ENCODE measurements around the gene PIK3C3. TPM values are rescaled to one million over a fixed set of nuclear protein-coding genes. Genes with fewer than 3 reads are reported as not detected.

PIK3C3 gene
- polyA plus RNA-seq (2013, experiment 1 of 2): 55.8 TPM
- polyA plus RNA-seq (2013, experiment 2 of 2): 49.8 TPM

- H3K4me3 ChIP-seq (ENCODE audit: extremely low read depth, insufficient read depth, low read length, poor library complexity, severe bottlenecking): peak within 1 kb of the TSS; percentile 84
- peak within 1 kb of the TSS; percentile 58 for H3K27ac ChIP-seq (ENCODE audit: low read depth, low read length, severe bottlenecking)
- 1 to 3% methylated on average over 15 to 22 of the region's 38 CpGs for WGBS, 2 experiments (ENCODE audit: insufficient coverage in 2 of 2)
- H3K9me3 ChIP-seq (ENCODE audit: control insufficient read depth, low read length): no peaks in the 10 kb centered on the region
- H3K4me1 ChIP-seq (ENCODE audit: control insufficient read depth, insufficient read depth, low read length, poor library complexity, severe bottlenecking): no peaks in the 10 kb centered on the region
- peaks cover 22% of the 10 kb centered on the region for H3K36me3 ChIP-seq (ENCODE audit: control insufficient read depth, insufficient read depth, low read length)
Measured at GRCh38 chr18:41954827-41955613, at the start of gene PIK3C3. TSS of gene PIK3C3 (plus strand) at chr18:41955234. CDS start at chr18:41955292, 58 bp downstream.

GRCh38 chr18:41905786-41906527, 49.1 kb upstream of the PIK3C3 start:
- Histone ChIP-seq H3K9me3 (ENCODE audit: control insufficient read depth, low read length) (no peaks in the 10 kb centered on the region), H3K27ac (ENCODE audit: low read depth, low read length, severe bottlenecking) (no peak overlapping the region), H3K36me3 (ENCODE audit: control insufficient read depth, insufficient read depth, low read length) (no peaks in the 10 kb centered on the region), H3K4me3 (ENCODE audit: extremely low read depth, insufficient read depth, low read length, poor library complexity, severe bottlenecking) (no peak overlapping the region), H3K4me1 (ENCODE audit: control insufficient read depth, insufficient read depth, low read length, poor library complexity, severe bottlenecking) (no peaks in the 10 kb centered on the region)
- 60 to 67% methylated on average over 1 of the region's 1 CpG for WGBS, 2 experiments (ENCODE audit: insufficient coverage in 2 of 2)

- no peak overlapping the region for H3K4me3 ChIP-seq (ENCODE audit: extremely low read depth, insufficient read depth, low read length, poor library complexity, severe bottlenecking)
- no peak overlapping the region for H3K27ac ChIP-seq (ENCODE audit: low read depth, low read length, severe bottlenecking)
- H3K36me3 ChIP-seq (ENCODE audit: control insufficient read depth, insufficient read depth, low read length): no peaks in the 10 kb centered on the region
- no peaks in the 10 kb centered on the region for H3K9me3 ChIP-seq (ENCODE audit: control insufficient read depth, low read length)
- WGBS, 2 experiments (ENCODE audit: insufficient coverage in 2 of 2): 70 to 77% methylated on average over 2 to 3 of the region's 6 CpGs
- H3K4me1 ChIP-seq (ENCODE audit: control insufficient read depth, insufficient read depth, low read length, poor library complexity, severe bottlenecking): no peaks in the 10 kb centered on the region
Measured at GRCh38 chr18:41906528-41907146, 48.4 kb upstream of the PIK3C3 start.

- 71 to 96% methylated on average over 1 to 2 of the region's 3 CpGs for WGBS, 2 experiments (ENCODE audit: insufficient coverage in 2 of 2)
- no peaks in the 10 kb centered on the region for H3K36me3 ChIP-seq (ENCODE audit: control insufficient read depth, insufficient read depth, low read length)
- no peaks in the 10 kb centered on the region for H3K9me3 ChIP-seq (ENCODE audit: control insufficient read depth, low read length)
Measured at GRCh38 chr18:41917181-41917580, 37.9 kb upstream of the PIK3C3 start.

GRCh38 chr18:41921770-41922169, 33.3 kb upstream of the PIK3C3 start:
- Histone ChIP-seq H3K4me1 (ENCODE audit: control insufficient read depth, insufficient read depth, low read length, poor library complexity, severe bottlenecking) (no peaks in the 10 kb centered on the region), H3K27ac (ENCODE audit: low read depth, low read length, severe bottlenecking) (no peak overlapping the region), H3K9me3 (ENCODE audit: control insufficient read depth, low read length) (no peaks in the 10 kb centered on the region), H3K36me3 (ENCODE audit: control insufficient read depth, insufficient read depth, low read length) (no peaks in the 10 kb centered on the region), H3K4me3 (ENCODE audit: extremely low read depth, insufficient read depth, low read length, poor library complexity, severe bottlenecking) (no peak overlapping the region)
- 85 to 89% methylated on average over 5 to 6 of the region's 7 CpGs for WGBS, 2 experiments (ENCODE audit: insufficient coverage in 2 of 2)

More at GRCh38 chr18:41917181-41917580, 37.9 kb upstream of the PIK3C3 start:
- Histone ChIP-seq H3K27ac (ENCODE audit: low read depth, low read length, severe bottlenecking) (no peak overlapping the region), H3K4me3 (ENCODE audit: extremely low read depth, insufficient read depth, low read length, poor library complexity, severe bottlenecking) (no peak overlapping the region), H3K4me1 (ENCODE audit: control insufficient read depth, insufficient read depth, low read length, poor library complexity, severe bottlenecking) (no peaks in the 10 kb centered on the region)

GRCh38 chr18:41922176-41922575, 32.9 kb upstream of the PIK3C3 start:
- no peaks in the 10 kb centered on the region for H3K36me3 ChIP-seq (ENCODE audit: control insufficient read depth, insufficient read depth, low read length)
- H3K9me3 ChIP-seq (ENCODE audit: control insufficient read depth, low read length): no peaks in the 10 kb centered on the region
- no peak overlapping the region for H3K27ac ChIP-seq (ENCODE audit: low read depth, low read length, severe bottlenecking)
- WGBS, 2 experiments (ENCODE audit: insufficient coverage in 2 of 2): 80 to 90% methylated on average over 1 to 2 of the region's 5 CpGs
- H3K4me1 ChIP-seq (ENCODE audit: control insufficient read depth, insufficient read depth, low read length, poor library complexity, severe bottlenecking): no peaks in the 10 kb centered on the region
- no peak overlapping the region for H3K4me3 ChIP-seq (ENCODE audit: extremely low read depth, insufficient read depth, low read length, poor library complexity, severe bottlenecking)

GRCh38 chr18:41922841-41923240, 32.2 kb upstream of the PIK3C3 start:
- WGBS, 2 experiments (ENCODE audit: insufficient coverage in 2 of 2): no CpG with 5 or more reads among the region's 1 CpG

GRCh38 chr18:41923446-41923845, 31.6 kb upstream of the PIK3C3 start:
- no peaks in the 10 kb centered on the region for H3K9me3 ChIP-seq (ENCODE audit: control insufficient read depth, low read length)
- H3K36me3 ChIP-seq (ENCODE audit: control insufficient read depth, insufficient read depth, low read length): no peaks in the 10 kb centered on the region
- H3K4me1 ChIP-seq (ENCODE audit: control insufficient read depth, insufficient read depth, low read length, poor library complexity, severe bottlenecking): no peaks in the 10 kb centered on the region
- no peak overlapping the region for H3K4me3 ChIP-seq (ENCODE audit: extremely low read depth, insufficient read depth, low read length, poor library complexity, severe bottlenecking)
- no peak overlapping the region for H3K27ac ChIP-seq (ENCODE audit: low read depth, low read length, severe bottlenecking)

More at GRCh38 chr18:41922841-41923240, 32.2 kb upstream of the PIK3C3 start:
- Histone ChIP-seq H3K36me3 (ENCODE audit: control insufficient read depth, insufficient read depth, low read length) (no peaks in the 10 kb centered on the region), H3K4me1 (ENCODE audit: control insufficient read depth, insufficient read depth, low read length, poor library complexity, severe bottlenecking) (no peaks in the 10 kb centered on the region), H3K27ac (ENCODE audit: low read depth, low read length, severe bottlenecking) (no peak overlapping the region), H3K4me3 (ENCODE audit: extremely low read depth, insufficient read depth, low read length, poor library complexity, severe bottlenecking) (no peak overlapping the region), H3K9me3 (ENCODE audit: control insufficient read depth, low read length) (no peaks in the 10 kb centered on the region)

- no peaks in the 10 kb centered on the region for H3K36me3 ChIP-seq (ENCODE audit: control insufficient read depth, insufficient read depth, low read length)
- H3K9me3 ChIP-seq (ENCODE audit: control insufficient read depth, low read length): no peaks in the 10 kb centered on the region
- no peak overlapping the region for H3K4me3 ChIP-seq (ENCODE audit: extremely low read depth, insufficient read depth, low read length, poor library complexity, severe bottlenecking)
- no peak overlapping the region for H3K27ac ChIP-seq (ENCODE audit: low read depth, low read length, severe bottlenecking)
- no peaks in the 10 kb centered on the region for H3K4me1 ChIP-seq (ENCODE audit: control insufficient read depth, insufficient read depth, low read length, poor library complexity, severe bottlenecking)
Measured at GRCh38 chr18:41928581-41928980, 26.5 kb upstream of the PIK3C3 start.

- Histone ChIP-seq H3K27ac (ENCODE audit: low read depth, low read length, severe bottlenecking) (no peak overlapping the region), H3K36me3 (ENCODE audit: control insufficient read depth, insufficient read depth, low read length) (no peaks in the 10 kb centered on the region), H3K4me1 (ENCODE audit: control insufficient read depth, insufficient read depth, low read length, poor library complexity, severe bottlenecking) (peaks cover 6% of the 10 kb centered on the region), H3K9me3 (ENCODE audit: control insufficient read depth, low read length) (no peaks in the 10 kb centered on the region), H3K4me3 (ENCODE audit: extremely low read depth, insufficient read depth, low read length, poor library complexity, severe bottlenecking) (no peak overlapping the region)
Measured at GRCh38 chr18:41932899-41933298, 22.1 kb upstream of the PIK3C3 start.
